Heart left ventricle (tissue), 16 donors: ENCODE results near the gene GRIN3B. TPM values are rescaled to one million over a fixed set of nuclear protein-coding genes. Genes with fewer than 3 reads are reported as not detected.

Experiments used
- ATAC-seq, 4 donors: fragments of 200-7000 bp; cut with Tn5 transposase; one replicate each; pipeline ENCODE4 v1.9.1; 2020 to 2022; ENCODE audit warnings: moderate library complexity in 4 of 4, mild to moderate bottlenecking in 3 of 4, moderate number of reproducible peaks in 1 of 4
- DNase-seq, 5 donors: peaks; one replicate each; pipeline ENCODE4 v3.0.0-alpha.2; 2020
- H3K27ac ChIP-seq, 12 donors: fragments of 200-600 bp; sonication (generic) in 4 of 12; one replicate each; pipeline versions ENCODE4 v1.5.0 to v1.8.0; 2016 to 2022; ENCODE audit warnings: mild to moderate bottlenecking in 2 of 12
- H3K27me3 ChIP-seq, 9 donors: fragments of 200-600 bp; sonication (generic) in 2 of 9; one replicate each; pipeline versions ENCODE4 v1.5.1 to v1.8.0; 2016 to 2022; ENCODE audit warnings: mild to moderate bottlenecking in 3 of 9
- H3K36me3 ChIP-seq, 9 donors: fragments of 200-600 bp; sonication (generic) in 2 of 9; one replicate each; pipeline versions ENCODE4 v1.5.0 to v1.8.0; 2018 to 2022; ENCODE audit warnings: mild to moderate bottlenecking in 2 of 9
- H3K4me1 ChIP-seq, 12 donors: fragments of 200-600 bp; sonication (generic) in 4 of 12; one replicate each; pipeline versions ENCODE4 v1.5.0 to v1.8.0; 2016 to 2022; ENCODE audit warnings: mild to moderate bottlenecking in 3 of 12
- H3K4me3 ChIP-seq, 12 donors: fragments of 200-600 bp; sonication (generic) in 4 of 12; one replicate each; pipeline versions ENCODE4 v1.5.0 to v1.8.0; 2017 to 2022; ENCODE audit warnings: mild to moderate bottlenecking in 9 of 12, moderate library complexity in 4 of 12
- H3K9me3 ChIP-seq, 12 donors: fragments of 200-600 bp; sonication (generic) in 4 of 12; one replicate each; pipeline versions ENCODE4 v1.5.0 to v1.8.0; 2016 to 2022; ENCODE audit warnings: mild to moderate bottlenecking in 1 of 12
- POLR2A ChIP-seq, 2 donors: fragments of 450-650 bp; IDR thresholded peaks; one replicate each; pipeline ENCODE4 v1.6.1; 2017; ENCODE audit warnings: antibody characterized with exemption in 2 of 2, mild to moderate bottlenecking in 2 of 2, moderate library complexity in 2 of 2
- WGBS, 4 donors: extraction: QIAGEN DNeasy Blood & Tissue Kit in 2 of 4; methylation state at CpG; one replicate each; pipeline versions ENCODE4 v1.1.5 to v1.1.7; 2013 to 2018; 5-methylcytosine and 5-hydroxymethylcytosine counted together
- intact Hi-C, 10 donors: fragments of 100-400 bp; cut with DNase I; formaldehyde crosslinking; loops; one replicate each; pipeline versions ENCODE4 v1.11.1 to v1.14.2; 2022
- polyA plus RNA-seq, 2 donors: library from polyadenylated mRNA; stranded (reverse); fragments of 200-250 nt; gene quantifications; one replicate each; pipeline ENCODE4 v1.2.3, GENCODE V29; 2013
- total RNA-seq, 9 donors: library from RNA; depleted of rRNA in 2 of 9; stranded (reverse); fragments of >200 nt in 2 of 9; fragmentation: NEBNext Ultra II Directional in 3 of 9; extraction: Animal tissue kit (Norgen Biotek cat#: 25700) in 3 of 9; gene quantifications; one replicate each; pipeline versions ENCODE4 v1.1.0 to v1.2.4, GENCODE V29; 2016 to 2023
- TF ChIP-seq, protein P1 (sequence below), 12 donors: fragments of 200-600 bp; sonication (generic) in 4 of 12; IDR thresholded peaks; one replicate each; pipeline versions ENCODE4 v1.5.0 to v1.8.0; 2018 to 2022; ENCODE audit warnings: antibody characterized with exemption in 12 of 12, mild to moderate bottlenecking in 5 of 12
- donor health status: ischemic (EF 13 %, LVEDD 7.1; RV severe dilation, severe dysfunction).
- donor health status: healthy with polysubstance abuse.
- donor health status: DM: no; HTN: yes; CAD: no.
- donor health status: DM: no; HTN: no; CAD: no.
- donor health status: ischemic (EF 25% LVEDD 6.9; RV normal size, moderate dysfunction).
- donor health status: ischemic (EF 25% LVEDD 5.7; RV mildly dilated, moderate dysfunction).
- donor health status: healthy.
- donor health status: DM: yes; HTN: yes; CAD: no.
- donor health status: ischemic (EF 35%, LVEDD 5.7; RV mildly dilated, moderate dysfunction).
- donor health status: nonischemic (EF 11% LVEDD 7.7; RV severe dilation, severe dysfunction).
- donor health status: DM: yes; HTN: yes; CAD: no.
- donor health status: PGD.
- donor health status: ischemic (EF 29% LVEDD 5.4; RV normal size, mild dysfunction).
- donor health status: nonischemic (EF 23%, LVEDD 6.1; RV moderate dilation, normal function).

Gene GRIN3B
- total and polyA plus RNA-seq, 11 donors = 0.01 to 0.51 (median 0.09) TPM; not detected in 8

DNA sequence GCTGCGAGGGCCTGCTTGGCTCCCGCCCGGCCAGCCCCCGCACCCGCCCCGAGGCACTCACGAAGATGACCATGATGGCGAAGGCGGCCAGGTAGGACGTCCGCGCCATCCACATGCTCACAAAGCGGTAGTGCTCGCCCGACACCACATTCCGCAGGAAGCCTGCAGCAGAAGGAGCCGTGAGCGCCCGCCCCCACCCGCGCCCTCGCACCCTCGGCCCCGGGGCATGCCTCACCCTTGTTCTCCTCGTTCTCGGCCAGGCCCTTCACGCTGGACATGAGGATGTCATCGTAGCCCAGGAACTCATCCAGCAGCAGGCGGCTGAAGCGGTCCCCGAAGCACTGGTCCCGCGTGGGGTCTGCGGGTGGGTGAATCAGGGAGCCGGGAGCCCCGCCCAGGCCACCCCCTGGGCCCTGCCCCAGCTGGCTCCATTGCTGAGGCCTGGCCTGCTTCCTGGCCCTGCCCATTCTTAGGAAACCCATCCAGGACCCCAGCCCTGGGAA is 11.7 kb downstream of the GRIN3B start:
- 94 to 97% (median 94%) methylated on average over 26 to 36 of the region's 36 CpGs for WGBS, 4 donors
- H3K9me3 ChIP-seq = no peaks in the 10 kb centered on the region
- no peaks in the 10 kb centered on the region for H3K27me3 ChIP-seq
- no peak for ATAC-seq
- H3K36me3 ChIP-seq = peaks cover 0 to 73% (median 50%) of the 10 kb centered on the region in 9 donors
- DNase-seq = peak in 1 of 5 donors; percentile 54
- H3K27ac ChIP-seq = no peak overlapping the region
- no peak for TF ChIP-seq POLR2A (IDR thresholded peaks at IDR 0.05)
- TF ChIP-seq, protein P1, sequence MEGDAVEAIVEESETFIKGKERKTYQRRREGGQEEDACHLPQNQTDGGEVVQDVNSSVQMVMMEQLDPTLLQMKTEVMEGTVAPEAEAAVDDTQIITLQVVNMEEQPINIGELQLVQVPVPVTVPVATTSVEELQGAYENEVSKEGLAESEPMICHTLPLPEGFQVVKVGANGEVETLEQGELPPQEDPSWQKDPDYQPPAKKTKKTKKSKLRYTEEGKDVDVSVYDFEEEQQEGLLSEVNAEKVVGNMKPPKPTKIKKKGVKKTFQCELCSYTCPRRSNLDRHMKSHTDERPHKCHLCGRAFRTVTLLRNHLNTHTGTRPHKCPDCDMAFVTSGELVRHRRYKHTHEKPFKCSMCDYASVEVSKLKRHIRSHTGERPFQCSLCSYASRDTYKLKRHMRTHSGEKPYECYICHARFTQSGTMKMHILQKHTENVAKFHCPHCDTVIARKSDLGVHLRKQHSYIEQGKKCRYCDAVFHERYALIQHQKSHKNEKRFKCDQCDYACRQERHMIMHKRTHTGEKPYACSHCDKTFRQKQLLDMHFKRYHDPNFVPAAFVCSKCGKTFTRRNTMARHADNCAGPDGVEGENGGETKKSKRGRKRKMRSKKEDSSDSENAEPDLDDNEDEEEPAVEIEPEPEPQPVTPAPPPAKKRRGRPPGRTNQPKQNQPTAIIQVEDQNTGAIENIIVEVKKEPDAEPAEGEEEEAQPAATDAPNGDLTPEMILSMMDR (IDR thresholded peaks at IDR 0.05) = no peak
- no peak overlapping the region for H3K4me3 ChIP-seq
- peaks cover 10 to 29% (median 22%) of the 10 kb centered on the region in 12 donors for H3K4me1 ChIP-seq
- intact Hi-C loops = no loop called here

- WGBS, 4 donors = 91 to 95% (median 94%) methylated on average over 5 to 18 of the region's 18 CpGs
- no peak overlapping the region for H3K4me3 ChIP-seq
- ATAC-seq (no peak), DNase-seq (peak in 1 of 5 donors; percentile 58)
- peaks cover 12 to 34% (median 27%) of the 10 kb centered on the region in 12 donors for H3K4me1 ChIP-seq
- peaks cover 0 to 73% (median 50%) of the 10 kb centered on the region in 9 donors for H3K36me3 ChIP-seq
- TF ChIP-seq, protein P1 (IDR thresholded peaks at IDR 0.05) = no peak
- TF ChIP-seq POLR2A (IDR thresholded peaks at IDR 0.05) = no peak
- intact Hi-C loops = no loop called here
- no peaks in the 10 kb centered on the region for H3K9me3 ChIP-seq
- H3K27ac ChIP-seq = no peak overlapping the region
- H3K27me3 ChIP-seq = no peaks in the 10 kb centered on the region
Measured at GRCh38 chr19:1012334-1012733, 12.1 kb downstream of the GRIN3B start.

DNA sequence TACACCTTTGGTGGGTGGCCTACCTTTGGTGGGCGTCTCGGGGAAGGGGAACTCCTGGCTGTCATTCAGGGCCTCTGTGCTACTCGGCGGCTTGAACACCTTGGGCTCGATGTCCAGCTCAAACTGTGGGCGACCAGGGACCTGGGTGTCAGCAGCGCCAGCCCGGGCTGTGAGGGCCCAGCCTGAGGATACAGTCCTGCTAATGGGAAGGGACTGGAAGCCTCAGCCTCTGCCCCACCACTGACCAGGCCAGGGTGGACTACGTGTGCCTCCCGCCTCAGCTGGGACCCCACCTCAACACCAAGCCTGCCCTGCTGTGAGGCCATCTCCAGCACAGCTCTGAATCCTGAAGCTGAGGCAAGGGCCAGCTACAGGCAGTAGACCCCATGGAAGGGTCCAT is 13.0 kb downstream of the GRIN3B start:
- 91 to 94% (median 93%) methylated on average over 6 to 10 of the region's 10 CpGs for WGBS, 4 donors
- Histone ChIP-seq H3K9me3 (no peaks in the 10 kb centered on the region), H3K36me3 (peaks cover 0 to 73% (median 50%) of the 10 kb centered on the region in 9 donors), H3K4me3 (no peak overlapping the region), H3K27ac (no peak overlapping the region), H3K27me3 (no peaks in the 10 kb centered on the region), H3K4me1 (peaks cover 20 to 43% (median 36%) of the 10 kb centered on the region in 12 donors)
- TF ChIP-seq, protein P1 (IDR thresholded peaks at IDR 0.05) = no peak
- no peak for TF ChIP-seq POLR2A (IDR thresholded peaks at IDR 0.05)
- DNase-seq (no peak), ATAC-seq (no peak)
- intact Hi-C loops = no loop called here

DNA sequence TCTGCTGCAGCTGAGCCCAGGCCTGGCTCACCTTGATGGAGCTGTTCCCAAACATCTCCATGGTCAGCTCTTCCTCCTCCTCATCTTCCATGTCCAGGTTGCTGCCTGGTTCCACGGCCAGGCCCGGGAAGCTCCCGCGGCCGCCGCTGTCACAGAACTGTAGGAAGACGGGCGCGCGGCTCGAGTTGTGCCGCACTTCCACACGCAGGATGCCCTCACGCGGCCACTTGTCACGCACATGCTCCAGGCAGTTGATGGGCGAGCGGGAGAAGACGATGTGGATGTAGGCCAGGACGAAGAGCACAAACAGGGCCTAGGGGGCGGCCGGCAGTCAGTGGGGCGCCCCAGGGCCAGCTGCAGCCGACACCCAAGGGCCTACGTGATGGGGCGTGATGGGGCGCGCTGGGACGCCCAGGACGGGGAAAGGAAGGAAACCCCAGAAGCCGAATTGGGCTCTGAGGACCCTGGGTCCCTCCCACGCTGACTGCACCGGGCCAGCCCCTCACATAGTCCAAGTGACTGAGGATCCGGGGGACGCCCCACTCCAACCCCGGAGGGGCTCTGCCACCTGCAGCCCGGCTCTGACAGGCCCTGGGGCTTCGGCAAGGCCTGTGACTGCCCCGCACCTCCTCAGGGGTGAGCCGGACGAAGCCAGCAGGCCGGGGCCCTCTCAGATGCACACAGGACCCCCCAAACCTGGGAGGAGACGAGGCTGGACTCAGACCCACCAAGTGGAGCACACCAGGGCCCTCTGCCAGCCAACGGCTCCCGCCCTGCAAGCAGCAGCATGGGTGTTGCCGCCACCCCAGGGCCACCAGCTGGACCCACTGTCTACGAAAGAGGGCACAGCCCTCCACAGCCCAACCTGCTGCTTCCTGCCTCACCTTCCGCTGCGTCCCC is 14.2 kb downstream of the GRIN3B start:
- Histone ChIP-seq H3K27me3 (no peaks in the 10 kb centered on the region), H3K9me3 (no peaks in the 10 kb centered on the region), H3K4me3 (no peak overlapping the region), H3K4me1 (peaks cover 25 to 55% (median 47%) of the 10 kb centered on the region in 12 donors), H3K36me3 (peaks cover 0 to 62% (median 48%) of the 10 kb centered on the region in 9 donors), H3K27ac (no peak overlapping the region)
- 91 to 97% (median 92%) methylated on average over 34 to 49 of the region's 49 CpGs for WGBS, 4 donors
- DNase-seq (no peak), ATAC-seq (no peak)
- intact Hi-C loops = no loop called here
- TF ChIP-seq, protein P1 (IDR thresholded peaks at IDR 0.05) = no peak
- TF ChIP-seq POLR2A (IDR thresholded peaks at IDR 0.05) = no peak
